Measurements from ENCODE around the gene TCF12.
"Not testable (repeated sequence)": the region's sequence is repeated elsewhere in the genome, so short reads cannot be mapped to it uniquely, and the experiment has no call there.

The TCF12 gene

DNA sequence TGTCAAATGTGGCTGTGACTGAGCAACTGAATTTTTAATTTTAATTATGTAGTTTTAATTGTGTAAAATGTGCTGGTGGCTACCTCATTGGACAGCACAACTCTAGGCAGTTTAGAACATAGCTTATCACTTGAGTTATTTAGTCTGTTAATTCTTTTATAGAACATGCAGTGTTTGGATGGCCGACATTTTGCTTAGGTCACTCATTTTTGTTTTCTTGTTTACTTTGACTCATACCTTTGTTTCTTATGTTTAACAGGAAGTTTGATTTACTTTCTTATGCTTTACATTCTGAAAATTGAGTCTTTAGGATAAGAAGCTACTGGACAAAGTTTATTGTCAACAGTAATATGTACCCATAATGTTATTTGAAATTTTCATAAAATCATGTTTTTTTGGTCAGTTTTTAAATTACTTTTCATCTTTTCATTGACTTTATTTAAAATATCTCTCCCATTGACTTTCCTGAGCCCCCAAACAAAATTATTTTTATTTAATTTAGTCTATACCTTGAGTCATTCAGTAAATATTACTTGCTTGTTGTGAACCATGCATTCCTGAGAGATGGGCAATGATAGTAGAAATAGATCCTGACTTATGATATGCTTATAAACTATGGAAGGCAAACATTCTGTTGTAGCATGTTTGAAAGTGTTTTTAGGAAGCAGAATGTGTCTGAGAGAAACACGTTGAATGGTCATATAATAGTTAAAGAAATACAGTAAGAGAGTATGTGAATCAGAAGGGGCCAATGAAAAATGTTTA is 60.6 kb downstream of the TCF12 start:
- no peak for DNase-seq (ENCODE audit: low read depth)

DNA sequence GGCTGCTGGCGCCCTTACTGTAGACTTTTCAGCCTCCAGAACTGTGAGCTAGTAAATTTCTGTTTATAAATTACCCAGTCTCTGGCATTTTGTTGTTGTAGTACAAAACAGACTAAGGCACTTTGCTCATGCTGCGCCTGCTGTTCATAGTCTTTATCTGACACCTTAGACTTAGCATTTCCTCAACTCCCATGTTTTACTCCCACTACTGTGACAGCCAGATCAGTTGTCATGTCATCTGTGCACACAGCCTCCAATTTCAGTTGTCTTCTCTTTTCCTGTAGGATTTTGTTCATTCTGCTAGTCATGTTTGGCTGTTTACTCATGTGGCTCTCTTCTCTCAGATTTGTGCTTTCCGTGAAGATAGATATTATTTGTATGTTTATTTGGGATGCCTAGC is 62.0 kb downstream of the TCF12 start:
- no peak for DNase-seq (ENCODE audit: low read depth)

DNA sequence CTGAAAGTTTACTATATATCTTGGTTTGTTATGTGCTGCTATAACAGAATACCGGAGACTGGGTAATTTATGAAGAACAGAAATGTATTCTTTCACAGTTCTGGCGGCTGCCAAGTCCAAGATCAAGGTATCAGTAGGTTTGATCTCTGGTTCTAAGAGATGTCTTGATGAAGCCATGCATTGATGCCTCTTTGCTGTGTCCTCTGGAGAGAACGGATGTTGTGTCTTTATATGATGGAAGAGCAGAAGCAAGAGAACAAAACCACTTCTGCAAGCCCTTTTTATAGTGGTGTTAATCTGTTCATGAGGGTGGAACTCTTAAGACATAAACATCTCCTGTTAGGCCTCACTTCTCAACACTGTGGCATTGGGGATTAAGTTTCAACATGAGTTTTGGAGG is 62.7 kb downstream of the TCF12 start:
- DNase-seq (ENCODE audit: low read depth), result no peak

DNA sequence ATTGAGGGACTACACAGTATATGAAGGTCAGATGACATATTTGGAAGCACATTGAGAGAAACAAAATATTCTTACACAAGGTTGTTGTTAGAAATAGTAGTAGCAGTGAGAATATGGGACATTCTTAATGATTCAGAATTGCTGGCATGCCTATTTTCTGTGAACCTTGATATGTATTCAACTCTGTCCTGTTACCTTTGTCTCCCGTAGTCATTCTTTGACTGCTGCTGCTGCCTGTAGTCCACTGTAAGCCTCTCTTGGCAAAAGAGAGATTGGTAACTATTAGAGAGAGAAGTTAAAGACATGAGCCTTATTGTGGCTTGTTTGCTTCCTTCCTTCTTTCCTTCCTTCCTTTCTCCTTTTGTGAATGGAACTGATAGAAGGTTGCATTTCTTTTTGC is 64.5 kb downstream of the TCF12 start:
- no peak for DNase-seq (ENCODE audit: low read depth)

DNA sequence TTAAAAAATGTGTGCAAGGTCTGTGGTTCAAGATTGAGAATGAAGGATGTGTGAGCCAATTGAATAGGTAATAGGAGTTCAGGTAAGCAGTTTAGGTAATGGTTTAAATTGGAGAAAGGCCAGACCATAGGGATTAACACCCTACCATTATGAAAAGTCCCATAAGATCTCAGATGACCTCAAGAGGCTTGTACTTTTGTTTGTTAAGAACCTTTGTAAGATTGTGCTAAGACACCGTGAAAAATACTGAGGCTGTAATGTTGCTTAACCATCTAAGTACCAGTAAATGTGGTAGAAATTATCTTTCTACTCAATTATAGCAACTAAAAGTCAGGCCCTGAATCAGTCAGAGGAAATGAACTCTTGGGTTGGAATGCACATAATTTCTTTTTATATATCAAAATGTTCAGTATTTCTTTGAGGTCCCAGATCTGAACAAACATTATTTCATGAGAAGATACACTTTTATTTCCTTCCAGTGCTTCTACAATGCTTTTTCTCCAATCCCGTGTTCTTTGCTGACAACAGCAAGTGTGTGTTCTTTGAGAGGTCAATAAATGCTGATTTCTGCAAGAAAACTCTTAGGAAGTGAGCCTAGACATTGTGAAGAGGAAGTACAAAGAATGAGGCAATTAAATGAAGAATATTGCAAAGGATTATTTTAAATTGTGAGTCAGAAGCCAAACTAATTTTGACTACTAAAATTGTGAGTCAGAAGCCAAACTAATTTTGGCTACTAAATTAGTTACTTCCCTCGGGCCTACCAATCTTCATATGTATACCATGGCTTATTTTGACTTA is 66.4 kb downstream of the TCF12 start:
- DNase-seq (ENCODE audit: low read depth), result no peak

DNA sequence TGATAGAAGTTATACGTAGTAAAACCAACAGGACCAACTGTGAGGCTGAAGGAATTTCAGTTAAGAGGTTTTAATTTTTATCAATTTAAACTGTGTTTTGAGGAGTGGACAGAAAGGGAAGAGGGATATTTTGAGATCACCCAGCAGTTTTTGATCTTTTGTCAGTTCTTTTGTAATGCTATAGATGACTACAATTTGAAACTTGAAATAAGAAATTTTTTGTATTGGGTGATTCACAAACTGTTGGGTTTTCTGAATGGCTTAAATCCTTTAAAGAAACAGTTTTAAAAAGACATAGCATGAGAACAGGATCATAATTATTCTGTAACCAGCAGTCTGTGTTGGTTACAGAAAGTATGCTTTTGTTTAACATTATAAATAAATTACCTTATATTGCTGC is 67.4 kb downstream of the TCF12 start:
- no peak for DNase-seq (ENCODE audit: low read depth)

DNA sequence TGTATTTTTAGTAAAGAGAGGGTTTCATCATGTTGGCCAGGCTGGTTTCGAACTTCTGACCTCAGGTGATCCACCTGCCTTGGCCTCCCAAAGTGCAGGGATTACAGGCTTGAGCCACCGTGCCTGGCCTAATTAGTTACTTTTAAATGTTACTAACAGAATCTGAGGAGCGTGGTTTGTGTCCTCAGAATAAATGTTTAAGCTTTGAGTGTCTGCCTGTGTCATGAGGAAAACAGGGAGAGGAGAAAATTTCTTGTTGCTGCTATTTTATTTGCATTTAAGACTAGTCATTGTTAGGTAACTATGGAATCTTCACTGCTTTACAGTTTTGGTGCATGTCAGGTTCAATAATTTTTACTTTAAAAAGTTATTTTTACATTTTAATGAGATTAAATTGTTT is 68.8 kb downstream of the TCF12 start:
- no peak for DNase-seq (ENCODE audit: low read depth)

DNA sequence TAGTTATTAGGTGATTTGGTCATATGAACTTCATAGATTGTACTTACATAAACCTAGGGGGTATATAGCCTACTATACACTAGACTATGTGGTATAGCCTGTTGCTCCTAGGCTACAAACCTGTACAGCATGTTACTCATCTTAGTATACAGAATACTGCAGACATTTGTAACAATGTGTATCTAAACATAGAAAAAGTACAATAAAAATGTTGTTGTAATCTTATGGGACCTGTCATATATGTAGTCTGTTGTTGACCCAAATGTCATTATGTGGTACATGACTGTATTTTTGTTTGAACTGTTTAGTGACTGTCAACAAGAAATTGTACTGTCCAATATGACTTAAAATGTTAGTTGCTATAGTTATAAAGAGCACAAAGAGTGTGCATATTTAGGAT is 69.8 kb downstream of the TCF12 start:
- no peak for DNase-seq (ENCODE audit: low read depth)

DNA sequence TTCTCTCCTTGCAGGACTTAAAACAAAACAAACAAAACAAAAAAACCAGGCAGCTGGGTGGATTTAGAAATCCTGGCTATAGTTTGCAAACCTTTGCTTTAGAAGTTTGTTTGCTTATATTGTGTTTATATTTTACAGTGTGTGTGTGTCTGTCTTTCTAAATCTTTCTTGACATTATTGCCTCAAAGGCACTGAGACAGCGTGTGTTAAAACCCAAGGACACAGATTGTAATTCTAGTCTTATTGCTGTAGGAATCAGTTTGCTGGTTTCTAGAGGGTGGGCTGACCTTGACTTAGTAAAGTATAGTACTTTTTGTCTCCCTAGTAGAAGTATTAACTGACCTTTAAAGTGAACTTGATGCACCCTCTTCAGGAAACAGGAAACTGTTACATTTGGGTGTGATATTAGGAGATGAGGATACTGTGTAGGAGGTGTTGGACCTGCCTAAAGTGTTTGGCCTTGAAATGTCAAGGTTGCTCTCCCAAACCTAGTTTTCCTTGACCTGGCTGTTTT is 71.0 kb downstream of the TCF12 start:
- no peak for DNase-seq (ENCODE audit: low read depth)

DNA sequence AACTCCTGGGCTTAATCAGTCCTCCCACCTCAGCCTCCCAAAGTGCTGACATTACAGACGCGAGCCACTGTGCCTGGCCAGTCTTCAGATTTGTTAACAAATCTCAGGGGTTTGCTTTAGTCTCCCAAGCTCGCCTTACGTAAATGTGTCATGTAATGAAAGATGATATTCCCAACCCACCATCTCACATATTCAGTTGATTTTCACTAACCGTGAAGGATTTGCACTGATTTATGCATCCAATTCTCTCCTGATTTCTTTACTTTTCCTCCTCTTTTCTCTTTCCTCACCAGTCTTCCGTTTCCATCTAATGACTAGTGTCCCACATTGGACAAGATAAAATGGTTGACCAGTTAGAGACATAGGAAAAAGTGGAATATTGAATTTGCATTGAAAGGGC is 72.6 kb downstream of the TCF12 start:
- DNase-seq (ENCODE audit: low read depth), result no peak

DNA sequence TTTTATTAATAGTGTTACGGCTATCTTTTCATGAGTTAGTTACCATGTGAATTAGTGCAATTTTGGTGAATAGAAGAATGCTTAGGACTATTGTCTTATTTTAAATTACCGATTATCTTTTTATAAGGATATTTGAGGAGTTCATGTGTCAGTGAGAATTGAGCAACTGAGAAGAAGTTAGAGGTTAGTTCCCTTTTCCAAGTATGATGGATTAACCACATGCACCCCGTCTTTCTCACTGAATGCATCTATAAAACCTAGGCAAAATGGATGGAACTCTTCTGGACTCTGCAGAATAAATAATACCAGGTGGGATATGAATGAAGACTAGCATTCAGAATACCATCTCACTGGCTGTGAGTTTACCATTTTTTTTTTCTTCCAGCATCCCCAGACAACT is 74.3 kb downstream of the TCF12 start:
- DNase-seq (ENCODE audit: low read depth), result no peak

DNA sequence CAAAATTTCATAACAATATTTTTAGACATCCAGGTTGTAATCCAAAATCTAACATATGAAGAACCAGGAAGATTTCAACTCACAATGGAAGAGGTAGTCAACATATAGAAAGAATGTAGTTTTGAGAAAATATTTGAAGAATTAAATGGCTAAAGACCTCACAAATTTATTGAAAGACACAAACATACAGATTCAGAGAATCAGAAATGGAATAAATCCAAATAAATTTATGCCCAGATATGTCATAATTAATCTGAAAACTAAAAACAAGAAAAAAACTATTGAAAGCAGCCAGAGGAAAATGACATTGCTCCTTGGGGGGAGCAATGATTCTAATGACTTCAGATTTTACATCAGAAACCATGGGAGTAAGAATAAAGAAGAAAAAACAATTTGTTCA is 75.8 kb downstream of the TCF12 start:
- DNase-seq (ENCODE audit: low read depth), result no peak

DNA sequence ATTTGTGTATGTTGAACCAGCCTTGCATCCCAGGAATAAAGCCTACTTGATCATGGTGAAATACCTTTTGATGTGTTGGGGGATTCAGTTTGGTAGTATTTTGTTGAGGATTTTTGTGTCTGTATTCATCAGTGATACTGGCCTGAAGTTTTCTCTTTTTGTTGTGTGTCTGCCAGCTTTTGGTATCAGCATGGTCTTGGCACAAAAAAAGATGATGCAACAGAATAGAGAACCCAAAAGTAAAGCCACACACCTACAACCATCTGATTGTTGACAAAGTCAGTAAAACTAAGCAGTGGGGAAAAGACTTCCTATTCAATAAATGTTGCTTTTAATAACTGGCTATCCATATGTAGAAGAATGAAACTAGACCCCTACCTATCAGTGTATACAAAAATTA is 77.6 kb downstream of the TCF12 start:
- no peak for DNase-seq (ENCODE audit: low read depth)

DNA sequence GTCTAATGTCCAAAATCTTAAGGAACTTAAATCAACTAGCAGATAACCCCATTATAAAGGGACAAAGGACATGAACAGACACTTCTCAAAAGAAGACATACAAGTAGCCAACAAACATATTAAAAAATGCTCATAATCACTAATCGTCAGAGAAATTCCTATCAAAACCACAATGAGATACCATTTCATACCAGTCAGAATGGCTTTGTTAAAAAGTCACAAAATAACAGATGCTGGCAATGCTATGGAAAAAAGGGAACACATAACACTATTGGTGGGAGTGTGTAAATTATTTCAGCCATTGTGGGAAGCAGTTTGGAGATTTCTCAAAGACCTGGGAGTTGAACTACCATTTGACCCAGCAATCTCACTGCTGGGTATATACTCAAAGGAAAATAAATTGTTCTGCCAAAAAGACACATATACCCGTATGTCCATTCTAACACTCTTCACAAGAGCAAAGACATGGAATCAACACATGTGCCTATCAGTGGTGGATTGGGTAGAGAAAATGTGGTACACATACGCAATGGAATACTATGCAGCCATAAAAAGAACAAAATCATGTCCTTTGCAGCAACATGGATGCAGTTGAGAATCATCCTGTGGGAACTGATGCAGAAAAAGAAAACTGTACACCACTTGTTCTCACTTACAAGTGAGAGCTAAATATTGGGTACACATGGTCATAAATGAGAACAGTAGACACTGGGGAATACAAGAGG is 78.5 kb downstream of the TCF12 start:
- no peak for DNase-seq (ENCODE audit: low read depth)

DNA sequence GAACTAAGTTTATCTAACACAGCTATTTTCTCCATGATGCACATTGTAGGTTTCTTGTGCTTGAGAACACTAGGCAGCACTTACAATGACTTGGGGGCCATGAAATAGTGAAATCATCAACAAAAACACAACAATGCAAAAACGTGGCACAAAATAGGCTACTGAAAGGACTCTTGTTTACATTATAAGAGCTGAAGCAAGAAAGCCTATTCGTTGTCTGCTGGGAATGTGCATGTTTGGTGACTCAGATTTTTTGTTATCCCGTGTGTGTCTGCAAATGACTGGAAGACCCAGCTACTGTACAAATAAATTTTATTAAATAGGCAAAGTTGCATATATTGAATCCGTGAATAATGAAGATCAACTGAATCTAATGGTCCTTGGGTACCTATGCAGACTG is 85.0 kb downstream of the TCF12 start:
- DNase-seq (ENCODE audit: low read depth), result no peak

DNA sequence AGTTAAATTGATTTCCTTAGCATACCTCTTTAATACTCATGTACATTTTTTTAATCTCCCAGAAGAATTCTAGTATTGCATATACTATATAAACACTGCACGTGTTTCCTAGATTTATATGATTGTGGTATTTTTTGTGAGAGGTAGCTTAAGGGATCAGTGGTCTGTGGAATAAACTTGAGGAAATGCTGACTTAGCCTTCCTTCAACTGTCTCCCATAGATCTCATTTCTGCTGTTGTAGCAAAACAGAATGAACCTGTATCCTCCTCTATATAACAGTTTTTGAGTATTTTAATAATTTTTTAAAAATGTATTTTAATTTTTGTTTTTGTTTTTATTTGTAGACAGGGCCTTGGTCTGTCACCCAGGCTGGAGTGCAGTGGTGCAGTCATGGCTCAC is 86.8 kb downstream of the TCF12 start:
- no peak for DNase-seq (ENCODE audit: low read depth)

DNA sequence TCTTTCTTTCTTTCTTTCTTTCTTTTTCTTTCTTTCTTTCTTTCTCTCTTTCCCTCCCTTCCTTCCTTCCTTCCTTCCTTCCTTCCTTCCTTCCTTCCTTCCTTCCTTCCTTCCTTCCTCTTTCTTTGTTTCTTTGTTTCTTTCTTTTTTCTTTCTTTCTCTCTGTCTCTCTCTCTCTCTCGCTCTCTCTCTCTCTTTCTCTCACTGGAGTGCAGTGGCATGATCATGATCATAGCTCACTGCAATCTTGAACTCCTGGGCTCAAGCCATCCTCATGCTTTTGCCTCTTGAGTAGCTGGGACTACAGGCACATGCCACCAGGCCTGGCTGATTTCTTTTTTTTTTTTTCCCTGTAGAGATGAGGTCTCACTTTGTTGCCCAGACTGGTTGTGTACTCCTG is 89.4 kb downstream of the TCF12 start:
- DNase-seq (ENCODE audit: low read depth), result not testable (repeated sequence)

DNA sequence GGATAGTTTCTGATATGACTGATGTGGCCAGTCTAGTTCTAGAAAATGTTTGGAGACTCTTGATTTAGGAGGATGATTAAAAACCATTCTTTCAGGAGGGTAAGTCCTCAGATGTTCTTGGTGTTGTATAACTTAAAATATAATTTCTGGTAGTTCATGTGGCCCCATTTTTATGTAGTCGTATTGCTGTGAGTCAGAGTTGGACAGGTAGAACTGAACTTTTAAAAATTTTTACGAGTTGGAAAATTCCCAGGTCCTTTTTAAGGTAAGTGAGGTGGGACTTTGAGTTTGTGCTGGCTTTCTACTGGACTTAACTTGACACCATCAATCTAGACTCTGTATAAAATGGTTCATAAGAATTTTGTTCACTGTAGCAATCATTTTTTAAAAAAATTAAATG is 92.3 kb downstream of the TCF12 start:
- DNase-seq (ENCODE audit: low read depth), result no peak

DNA sequence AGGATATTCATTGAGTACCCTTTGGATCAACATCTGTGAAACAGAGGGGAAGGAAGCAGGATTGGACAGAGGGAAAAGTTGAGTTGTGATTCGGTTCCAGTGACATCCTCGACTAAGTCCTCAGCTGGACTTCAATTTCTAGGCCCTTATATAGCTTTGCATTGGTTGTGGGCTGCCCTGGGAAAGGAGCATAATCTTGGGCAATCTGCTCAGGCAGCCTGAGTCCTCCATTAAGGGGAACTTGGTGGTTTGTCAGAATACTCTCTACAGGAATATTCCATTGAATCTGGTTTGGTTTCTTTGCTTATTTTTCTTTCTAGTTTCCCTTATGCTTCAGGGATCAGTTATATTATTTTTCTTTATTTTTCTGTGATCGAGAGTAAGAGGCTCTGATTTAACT is 94.1 kb downstream of the TCF12 start:
- DNase-seq (ENCODE audit: low read depth), result no peak

DNA sequence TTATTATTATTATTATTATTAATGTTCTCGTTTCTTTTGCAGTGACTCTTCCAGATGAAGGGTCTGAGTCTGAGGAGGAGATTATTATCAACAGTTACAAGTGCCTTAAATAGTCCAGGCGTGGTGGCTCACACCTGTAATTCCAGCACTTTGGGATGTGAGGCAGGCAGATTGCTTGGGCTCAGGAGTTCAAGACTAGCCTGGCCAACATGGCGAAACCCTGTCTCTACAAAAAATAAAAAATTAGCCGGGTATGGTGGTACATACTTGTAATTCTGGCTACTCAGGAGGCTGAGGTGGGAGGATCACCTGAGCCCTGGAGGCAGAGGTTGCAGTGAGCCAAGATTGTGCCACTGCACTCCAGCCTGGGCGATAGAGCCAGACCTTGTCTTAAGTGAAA is 96.5 kb downstream of the TCF12 start:
- DNase-seq (ENCODE audit: low read depth), result not testable (repeated sequence)

DNA sequence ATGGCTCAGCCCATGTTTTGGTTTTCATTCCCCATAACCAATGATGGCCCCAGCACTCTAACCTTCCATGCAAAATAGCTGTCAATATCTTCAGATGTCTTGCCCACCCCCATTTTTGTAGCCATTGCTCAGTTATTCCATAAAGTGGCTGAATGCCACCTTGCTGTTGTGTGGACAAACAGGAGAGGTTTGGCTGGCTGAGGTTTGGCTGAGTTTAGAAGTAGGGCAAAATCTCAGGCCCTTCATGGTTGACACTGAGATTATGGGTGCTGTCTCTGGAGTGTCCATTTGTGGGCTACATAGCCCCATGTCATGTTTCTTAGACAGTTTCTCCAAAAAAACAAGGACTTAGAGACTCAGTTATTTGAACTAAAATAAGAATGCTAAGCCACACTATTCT is 96.9 kb downstream of the TCF12 start:
- DNase-seq (ENCODE audit: low read depth), result no peak

DNA sequence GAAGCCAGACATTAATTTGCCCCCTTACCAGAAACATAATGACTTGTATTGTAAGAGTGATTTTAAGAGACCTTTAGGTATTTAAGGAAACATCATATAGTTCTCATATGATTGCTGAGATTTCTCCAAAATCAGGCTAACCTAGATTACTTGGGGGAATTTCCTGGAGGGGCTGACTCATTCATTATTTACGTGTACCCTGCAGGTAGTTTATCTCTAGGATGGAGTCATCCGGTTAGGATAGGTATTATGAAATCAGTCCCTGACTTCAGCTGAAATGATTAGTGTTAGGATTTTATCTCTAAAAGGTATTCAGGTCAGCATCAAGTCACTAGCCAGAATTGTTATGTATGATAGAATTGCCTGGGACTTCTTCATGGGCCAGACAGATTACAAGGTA is 97.5 kb downstream of the TCF12 start:
- DNase-seq (ENCODE audit: low read depth), result no peak

DNA sequence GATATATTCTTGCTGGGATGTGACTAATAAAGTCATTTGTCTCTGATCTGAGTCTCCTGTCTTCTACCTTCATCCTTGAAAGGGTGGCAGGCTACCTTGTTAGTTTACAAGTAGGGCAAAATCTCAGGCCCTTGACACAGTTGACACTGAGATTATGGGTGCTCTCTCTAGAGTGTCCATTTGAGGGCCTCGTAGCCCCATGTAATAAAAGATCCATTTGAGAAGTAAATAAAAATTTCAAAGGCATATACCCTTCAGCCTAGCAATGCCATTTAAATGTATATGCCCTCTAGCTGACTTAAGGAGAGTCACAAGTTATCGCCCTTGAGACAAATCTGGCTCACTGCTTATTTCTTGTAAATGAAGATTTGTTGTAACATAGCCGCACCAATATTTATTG is 98.6 kb downstream of the TCF12 start:
- DNase-seq (ENCODE audit: low read depth), result no peak

Data from T follicular helper cell (primary cell).